IPS-11a (cell line): ENCODE data around the gene H6PD.

Experiments used
- H3K4me3 ChIP-seq: one replicate; pipeline ENCODE4 v1.5.1; 2013; ENCODE audit warnings: low read depth, low read length, control low read depth

H6PD gene

DNA sequence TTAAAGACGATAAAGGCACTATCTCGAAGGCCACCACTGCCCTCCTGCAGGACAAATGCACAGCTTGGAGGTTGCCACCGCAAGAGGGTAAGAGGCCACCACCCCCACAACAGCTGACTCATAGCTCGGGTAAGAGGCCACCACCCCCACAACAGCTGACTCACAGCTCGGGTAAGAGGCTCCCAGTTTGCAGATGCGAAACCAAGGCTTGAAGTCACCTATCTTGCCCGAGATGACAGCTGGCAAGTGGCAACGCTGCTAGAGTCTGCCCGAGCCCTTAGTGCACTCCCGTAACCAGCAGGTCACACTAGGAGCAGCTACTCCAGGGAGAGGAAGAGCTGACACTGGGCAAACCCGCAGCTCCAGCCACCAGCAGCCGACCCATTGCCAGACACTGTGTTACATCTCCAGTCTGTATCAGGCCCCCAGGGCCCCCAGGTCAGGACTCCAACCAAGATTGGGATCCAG lies 41.0 kb downstream of the H6PD start:
- no peak overlapping the region for H3K4me3 ChIP-seq

DNA sequence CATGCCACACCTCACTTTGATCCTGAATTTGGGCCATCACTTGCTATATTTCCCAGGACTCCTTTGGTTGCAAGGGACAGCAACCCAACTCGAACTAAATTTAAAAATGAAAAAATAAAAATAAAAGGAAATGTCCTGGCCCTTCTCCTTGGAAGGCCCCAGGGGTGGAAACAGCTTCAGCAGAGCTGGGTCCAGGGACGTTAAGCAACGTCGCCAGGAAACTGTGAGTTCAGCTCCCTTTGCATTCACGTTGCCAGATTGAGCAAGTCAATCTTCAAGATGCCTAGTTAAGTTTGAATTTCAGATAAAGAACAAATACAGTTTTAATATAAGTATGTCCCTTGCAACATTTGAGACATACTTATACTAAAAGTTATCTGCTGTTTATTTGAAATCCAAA lies 43.5 kb downstream of the H6PD start:
- H3K4me3 ChIP-seq, result no peak overlapping the region

DNA sequence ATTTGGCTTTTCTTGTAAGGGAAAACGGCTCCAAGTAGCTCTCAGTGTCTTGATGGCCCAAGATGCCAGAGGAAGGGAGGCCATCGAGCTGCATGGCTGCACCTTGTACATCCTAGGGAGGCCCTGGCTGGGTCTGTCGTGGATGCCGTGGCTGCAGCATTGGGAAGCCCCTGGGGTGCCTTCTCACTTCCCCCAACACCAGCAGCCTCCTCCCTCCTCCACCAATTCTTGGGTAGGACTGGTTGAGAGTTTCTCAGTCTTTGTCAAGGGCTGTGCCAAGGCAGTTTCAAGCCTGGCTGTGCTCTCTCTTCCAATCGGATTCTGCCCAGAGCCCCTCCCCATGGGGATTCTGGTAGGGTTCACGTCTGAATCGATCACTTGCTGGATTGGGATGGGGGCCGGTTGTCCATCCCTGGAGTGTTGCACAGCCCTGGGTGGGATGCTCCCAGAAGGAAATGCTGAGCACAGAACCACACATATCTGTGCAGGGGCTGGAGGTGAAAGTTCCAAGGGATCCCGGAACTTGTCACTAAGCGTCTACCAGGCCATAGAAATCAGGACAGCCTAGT lies 44.1 kb downstream of the H6PD start:
- H3K4me3 ChIP-seq, result no peak overlapping the region

DNA sequence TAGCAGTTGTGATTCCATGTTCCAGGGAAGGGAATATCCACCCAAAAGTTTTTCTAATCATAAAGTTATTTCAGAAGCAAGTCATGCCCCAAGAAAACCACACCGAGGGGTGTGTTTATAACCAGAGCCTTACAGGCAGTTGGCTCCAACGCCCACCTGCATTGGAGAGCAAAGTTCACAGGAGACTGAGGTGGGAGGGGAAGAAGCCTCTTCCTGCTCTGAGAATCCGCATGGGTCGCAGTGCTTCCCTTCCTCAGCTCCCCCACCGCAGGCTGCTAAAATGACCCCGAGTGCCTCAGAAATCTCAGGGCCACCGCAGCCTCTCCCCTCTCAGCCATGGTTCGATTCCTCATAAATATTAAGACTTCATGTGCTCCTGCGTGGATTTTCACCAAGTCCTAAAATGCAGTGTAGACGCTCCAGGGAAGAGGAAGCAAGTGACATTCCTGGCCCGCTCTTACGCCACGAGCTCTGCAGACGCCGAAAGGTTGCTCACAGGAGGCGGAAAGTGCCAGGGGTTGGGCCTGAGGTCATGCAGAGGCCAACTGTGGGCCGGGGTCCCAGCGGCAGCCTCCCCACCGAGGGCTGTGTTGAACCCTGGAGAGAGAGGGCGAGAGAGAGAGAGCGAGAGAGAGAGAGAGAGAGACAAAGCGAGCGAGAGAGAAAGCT lies 44.7 kb downstream of the H6PD start:
- H3K4me3 ChIP-seq, result no peak overlapping the region

DNA sequence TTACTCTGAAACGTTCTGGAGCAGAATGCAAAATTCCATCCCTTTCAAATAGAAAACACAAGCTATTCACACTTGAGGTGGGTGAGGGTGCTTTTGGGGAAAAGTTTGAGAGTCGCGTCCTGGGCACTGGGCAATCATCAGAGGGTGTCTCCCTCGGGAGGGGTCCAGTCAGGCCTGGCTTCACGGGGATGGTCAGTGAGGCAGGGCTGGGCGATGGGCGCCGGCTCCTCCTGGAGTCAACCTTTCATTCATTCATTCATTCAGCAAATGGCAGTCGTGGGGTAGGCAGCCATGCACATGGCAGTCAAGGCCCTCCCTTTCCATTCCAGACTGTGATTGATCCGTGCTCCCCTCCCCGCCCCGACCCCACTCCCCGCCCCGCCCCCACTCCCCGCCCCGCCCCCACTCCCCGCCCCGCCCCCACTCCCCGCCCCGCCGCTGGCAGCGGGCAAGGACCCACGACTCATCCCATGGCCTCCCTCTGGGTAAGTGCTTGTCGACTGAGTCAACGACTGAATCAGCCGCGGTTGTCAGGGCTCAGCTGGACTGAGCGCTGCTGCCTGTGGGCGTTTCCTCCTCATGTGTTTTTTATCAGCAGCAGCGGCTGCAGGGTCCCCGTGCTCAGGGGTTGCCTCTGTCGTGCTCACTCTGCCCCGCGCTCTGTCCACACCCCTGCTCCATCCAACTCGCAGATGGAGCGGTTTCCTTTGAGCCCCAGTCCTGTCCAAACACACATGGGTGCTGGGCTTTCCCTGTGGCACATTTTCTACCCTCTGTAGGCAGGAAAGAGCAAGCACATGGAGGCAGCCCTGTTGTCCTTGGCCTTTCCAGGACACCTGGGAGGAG lies 45.7 kb downstream of the H6PD start:
- no peak overlapping the region for H3K4me3 ChIP-seq

DNA sequence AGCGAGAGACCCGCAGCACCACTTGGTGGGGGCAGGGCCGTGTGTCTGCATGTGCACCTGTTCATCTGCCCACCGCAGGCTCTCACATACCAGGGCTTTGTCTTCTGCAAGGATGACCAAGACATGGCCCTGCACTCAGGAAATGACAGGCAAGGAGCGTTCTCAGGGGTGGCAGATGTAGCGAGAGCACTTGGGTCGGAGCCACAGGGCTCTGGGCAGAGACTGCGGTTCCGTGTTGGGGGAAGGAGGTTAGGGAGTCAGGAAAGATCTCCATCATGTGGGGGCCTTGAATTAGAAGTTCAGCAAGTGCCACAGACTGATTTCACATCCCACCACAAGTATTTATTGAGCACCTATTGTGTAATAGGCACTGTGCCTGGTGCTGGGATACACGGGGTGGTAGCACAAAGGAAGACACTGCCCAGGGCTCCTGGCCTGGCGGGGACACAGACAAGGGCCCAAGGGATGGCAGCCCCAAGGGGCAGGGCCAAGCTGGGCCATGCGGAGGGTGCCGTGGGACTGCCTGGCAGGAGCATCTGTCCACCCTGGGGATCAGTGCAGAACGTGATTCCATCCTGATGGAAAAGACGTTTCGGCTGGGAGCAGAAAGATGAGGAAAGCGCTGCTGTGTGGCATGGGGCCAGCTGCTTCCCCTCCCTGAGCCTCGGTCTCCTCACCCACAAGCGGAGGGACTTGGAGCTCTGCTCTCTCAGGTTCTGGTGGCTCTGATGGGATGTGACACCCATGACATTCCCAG lies 46.7 kb downstream of the H6PD start:
- no peak overlapping the region for H3K4me3 ChIP-seq

DNA sequence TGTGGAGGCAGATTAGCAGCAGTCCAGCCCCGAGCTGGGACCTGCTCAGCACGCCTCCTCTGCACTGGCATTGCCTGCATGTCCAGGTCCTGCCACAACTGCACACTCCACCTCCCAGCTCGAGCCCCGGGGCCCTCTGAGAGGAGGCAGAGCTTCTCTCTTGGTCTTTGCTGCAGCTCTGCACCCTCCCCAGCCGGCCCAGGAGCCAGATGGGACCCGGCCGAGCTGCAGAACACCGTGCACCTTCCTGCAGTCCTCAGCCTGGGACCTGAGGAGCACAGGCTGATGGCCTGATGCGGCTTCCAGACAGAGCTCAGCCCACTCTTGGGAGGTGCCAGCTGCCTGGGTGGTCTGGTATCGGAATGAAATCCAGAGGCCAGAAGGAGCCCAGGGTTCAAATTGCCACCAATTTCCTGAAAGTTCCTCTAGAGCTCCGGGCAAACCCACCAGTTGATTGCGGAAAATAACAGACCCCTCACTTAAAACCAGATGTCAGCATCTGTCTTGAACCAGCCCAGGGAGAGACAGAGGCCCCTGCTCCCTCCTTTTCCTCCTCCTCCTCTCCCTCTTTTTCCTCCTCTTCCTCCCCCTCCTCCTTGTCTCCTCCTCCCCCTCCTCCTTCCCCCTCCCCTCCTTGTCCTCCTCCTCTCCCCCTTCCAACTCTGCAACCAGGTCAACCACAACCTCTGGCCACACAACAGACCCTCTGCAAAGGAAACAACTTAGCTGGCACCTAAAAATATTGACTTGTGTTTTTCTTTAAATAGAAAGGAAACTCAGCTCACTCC lies 47.5 kb downstream of the H6PD start:
- H3K4me3 ChIP-seq, result no peak overlapping the region

DNA sequence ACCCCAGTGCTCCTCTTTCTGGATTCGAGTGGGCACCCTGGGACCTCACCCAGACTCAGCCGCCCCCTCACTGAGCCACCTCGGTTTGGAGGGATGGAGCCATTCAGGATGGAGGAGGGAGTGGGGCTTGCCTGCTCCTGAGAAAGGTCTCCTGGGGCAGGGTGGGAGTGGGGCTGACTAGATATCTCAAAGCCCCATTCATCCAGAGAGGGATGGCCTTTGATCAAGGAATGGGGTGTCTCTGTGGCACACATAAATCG lies 48.1 kb downstream of the H6PD start:
- no peak overlapping the region for H3K4me3 ChIP-seq

DNA sequence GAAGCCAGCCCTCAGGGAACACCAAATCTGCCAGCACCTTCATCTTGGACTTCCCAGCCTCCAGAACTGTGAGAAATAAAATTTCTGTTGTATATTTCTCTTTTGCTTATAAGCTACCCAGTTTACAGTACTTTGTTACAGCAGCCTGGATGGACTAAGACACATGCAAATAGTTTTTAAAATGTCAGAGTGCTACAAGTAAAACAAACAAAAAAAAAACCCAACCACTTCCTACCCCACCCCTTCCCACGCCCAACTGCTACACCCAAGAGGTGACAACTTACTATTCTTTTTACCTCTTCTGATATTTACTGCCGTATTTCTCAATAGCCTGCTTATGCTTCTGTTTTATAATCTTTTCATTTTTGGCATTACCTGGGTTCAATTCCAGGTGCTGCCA lies 49.5 kb downstream of the H6PD start:
- H3K4me3 ChIP-seq, result no peak overlapping the region

DNA sequence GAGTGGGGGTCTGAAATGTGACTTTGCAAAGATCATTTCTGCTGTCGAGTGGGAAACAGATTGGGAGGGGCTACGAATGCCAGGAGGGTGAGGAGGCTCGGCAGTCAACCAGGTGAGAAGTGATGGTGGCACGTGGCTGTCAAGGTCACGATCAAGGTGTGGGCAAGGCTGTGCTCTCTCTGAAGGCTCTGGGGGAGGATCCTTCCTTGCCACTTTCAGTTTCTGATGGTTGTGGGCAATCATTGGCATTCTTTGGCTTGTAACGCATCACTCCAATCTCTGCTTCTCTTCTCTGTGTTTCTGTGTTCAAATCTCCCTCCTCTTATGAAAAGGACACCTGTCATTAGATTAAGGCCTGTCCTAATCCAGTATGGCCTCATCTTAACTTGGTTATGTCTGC lies 52.0 kb downstream of the H6PD start:
- H3K4me3 ChIP-seq, result no peak overlapping the region

DNA sequence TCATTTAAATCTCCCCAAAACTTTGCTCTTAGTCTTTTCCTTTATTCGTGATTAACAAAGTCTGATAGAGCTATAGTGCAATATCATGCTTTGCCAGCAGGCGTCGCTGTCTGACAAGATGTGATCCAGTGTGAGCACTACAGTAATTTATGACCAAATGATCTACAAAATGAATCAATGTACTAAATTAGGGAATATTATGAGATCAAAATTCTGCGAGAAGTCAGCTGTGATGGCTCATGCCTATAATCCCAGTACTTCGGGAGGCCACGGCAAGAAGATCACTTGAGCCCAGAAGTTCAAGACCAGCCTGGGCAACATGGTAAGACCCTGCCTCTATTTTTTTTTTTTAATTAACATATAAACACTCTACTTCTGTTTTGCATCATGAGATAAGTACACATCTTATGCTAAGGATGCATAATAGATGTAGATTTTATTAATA lies 54.5 kb downstream of the H6PD start:
- no peak overlapping the region for H3K4me3 ChIP-seq

DNA sequence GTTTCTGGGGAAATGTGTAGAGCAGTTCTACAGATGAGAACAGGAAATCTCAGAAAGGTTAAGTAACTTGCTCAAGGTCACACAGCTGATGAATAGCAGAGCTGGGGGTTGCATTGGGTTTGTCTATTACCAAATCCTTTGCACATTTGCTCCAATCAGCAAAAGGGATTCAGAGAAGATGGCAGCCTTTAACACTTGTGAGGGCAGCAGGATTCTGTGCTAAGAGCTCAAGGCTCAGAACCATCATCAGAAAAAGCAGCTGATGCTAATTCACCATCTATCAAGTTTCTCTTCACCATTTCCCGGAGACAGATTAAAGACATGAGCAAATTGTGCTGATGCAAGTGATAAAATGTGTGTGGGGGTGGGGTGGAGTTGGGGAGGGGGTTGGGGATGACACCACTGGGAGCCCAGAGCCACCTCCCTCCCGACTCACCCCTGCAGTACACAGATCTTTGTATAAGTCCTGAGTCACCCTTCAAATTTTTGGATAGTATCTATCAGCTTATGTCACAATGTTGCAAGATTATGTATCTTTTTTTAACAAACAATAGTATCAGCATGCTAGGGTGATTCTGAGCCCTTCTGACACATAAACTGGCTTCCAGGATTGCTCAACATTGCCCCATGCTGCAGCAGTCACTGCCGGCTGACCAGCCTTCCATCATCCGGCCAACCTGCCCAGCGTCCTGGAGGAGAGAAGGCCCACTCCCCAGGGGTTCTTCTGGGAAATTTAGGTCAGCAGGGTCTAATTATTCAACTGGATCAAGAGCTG lies 55.3 kb downstream of the H6PD start:
- H3K4me3 ChIP-seq, result no peak overlapping the region

DNA sequence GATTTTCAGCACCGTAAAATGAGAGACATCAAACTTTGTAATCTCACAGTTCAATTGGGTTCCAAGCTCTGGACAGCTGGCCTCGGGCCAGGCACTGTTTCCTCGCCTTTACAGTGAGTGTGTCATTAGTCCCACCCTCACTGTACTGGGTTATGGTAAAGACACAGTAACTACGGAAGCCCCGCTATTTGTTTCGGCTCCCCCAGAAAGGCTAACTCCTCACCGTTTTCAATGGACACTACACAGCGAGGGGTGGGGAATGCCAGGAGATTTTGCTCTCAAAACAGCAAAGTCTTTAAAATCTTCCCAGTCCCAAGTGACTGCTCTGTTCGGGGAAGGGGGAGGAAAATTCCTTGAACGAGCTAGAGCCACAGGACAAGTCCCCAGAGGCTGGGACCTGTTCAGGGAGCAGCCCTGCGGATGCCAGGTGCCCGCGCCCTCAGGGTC lies 57.4 kb downstream of the H6PD start:
- H3K4me3 ChIP-seq, result peak overlapping the region; percentile 39

DNA sequence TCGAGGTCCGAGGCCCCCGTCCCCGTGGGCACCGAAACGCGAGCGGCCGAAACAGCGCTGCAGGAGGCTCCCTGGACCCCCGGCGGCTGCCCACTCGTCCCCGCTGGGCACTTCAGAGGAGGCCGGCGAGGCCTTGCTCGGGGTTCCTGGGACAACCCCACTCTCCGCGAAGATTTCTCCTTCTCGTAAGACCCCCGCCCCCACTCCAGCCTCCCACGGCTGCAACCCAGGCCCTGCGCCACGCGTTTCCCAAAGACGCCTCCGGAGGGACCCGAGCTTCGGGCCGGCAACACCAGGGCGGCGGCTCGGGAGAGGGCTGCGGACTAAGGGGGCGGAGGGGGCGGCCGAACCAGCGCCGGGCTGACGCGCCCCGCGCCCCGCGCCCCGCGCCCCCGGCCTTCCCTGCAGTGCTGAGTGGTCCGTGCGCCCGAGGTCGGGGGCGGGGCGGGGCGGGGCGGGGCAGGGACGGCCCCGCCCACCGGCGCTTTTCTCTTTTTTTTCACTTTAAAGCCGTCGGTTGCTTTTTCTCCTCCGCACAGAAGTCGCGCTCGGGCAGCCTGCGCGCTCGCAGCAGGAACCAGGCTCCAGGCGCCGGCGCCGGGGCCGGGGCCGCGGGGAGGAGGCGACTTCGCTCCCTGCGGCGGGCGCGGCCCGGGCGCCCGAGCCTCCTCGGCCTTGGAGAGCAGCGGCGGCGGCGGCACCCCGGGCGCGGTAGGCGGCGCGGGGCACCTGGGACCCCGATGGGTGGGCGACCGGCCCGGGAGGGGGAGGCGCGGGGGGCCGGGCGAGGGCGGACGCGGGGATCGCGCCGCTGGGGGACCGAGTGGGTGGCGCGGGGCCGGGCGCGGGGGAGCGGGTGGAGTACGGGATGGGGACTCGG lies 58.0 kb downstream of the H6PD start, which contains the start of gene SPSB1:
SPSB1 (plus strand) TSS at position 534 of the 880 bp plus-strand sequence. CDS start 62,998 bp downstream, outside the sequence.
- peak within 1 kb of the TSS; percentile 65 for H3K4me3 ChIP-seq

DNA sequence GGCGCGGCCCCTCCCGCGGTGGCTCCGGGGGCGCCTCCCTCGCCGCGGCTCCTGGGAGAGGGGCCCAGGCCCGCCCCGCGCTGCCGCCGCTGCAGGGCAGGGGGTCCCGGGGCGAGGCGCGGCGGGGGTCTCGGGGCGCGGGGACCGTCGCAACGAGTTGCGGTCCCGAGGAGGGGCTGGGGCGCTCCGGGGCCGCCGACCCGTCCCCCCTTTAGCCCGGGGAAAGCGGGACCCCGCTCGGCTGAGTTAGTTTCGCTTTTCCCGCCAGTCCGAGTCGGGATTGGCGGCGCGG lies 58.6 kb downstream of the H6PD start:
- peak overlapping the region; percentile 65 for H3K4me3 ChIP-seq

DNA sequence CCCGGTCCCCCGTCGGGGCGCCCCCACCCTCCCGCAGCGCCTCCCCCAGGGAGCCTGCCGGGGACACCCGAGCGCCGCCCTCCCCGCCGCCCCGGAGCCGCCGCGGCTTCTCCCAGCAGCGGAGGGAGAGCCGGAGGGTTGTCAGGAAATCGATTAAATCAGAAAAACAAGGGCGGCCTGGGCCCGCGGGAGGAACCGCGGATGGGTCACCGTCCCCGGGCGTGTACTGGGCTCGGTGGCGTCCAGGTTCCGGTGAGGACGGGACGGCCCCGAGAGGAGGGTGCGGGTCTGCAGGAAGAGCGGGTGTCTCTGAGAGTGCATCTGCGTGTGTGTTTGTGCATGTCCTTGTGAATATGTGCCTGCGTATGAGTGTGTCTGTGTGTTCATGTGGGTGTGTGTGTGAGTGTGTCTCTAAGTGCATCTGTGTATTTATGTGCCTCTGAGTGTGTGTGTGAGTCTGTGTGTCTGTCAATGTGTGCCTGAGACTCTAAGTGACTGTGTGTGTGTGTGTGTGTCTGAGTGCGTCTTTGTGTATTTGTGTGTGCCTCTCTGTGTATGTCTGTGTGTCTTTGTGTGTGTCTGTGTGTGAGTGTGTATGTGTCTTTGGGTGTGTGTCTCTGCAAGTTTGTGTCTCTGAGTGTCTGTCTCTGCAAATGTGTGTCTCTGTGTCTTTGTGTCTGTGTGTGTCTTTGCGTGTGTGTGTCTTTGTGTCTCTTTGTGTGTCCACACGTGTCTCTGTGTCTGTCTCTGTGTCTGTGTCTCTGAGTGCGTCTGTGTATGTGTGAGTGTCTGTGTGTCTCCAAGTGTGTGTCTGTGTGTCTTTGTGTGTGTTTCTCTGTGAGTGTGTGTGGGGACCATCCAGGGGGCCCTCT lies 59.2 kb downstream of the H6PD start:
- H3K4me3 ChIP-seq, result peak overlapping the region; percentile 65

DNA sequence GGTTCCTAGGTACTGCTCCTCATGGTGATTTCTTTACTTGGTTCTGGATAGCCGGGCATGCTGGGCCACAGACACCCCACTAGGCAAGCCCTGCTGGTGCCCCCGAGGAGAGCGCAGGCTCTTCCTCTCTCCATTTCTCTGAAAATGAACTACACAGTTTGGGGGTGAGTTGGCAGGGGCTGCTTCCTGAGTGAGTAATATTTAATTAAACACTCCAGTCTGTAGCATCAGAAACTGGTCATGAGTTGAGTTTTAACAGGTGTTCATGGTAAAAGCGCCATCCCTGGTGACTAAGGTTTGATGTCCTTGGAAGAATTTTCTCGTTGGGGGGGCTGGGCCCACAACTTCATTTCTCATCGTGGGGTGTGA lies 59.8 kb downstream of the H6PD start:
- H3K4me3 ChIP-seq, result no peak overlapping the region
